ENCODE measurements around the gene SMARCA2.

DNA sequence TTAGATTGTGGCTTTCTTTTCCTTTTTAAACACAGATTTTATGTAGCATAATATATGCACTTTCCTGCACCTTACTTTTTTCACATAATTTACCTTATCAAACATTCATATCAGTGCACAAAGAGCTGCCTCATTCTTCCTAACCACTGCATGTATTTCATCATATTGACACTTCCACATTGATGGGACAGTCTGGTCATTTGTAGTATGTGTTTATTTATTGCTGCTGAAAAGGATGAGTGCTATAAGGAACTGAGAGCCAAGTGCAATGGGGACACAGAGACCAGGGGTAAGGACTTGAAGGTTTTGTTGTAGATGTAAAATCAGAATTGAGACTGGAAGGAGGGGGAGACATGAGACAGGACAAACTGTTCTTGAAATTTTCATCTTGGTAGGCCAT is 193.8 kb downstream of the SMARCA2 start:
- TF ChIP-seq, protein P1, sequence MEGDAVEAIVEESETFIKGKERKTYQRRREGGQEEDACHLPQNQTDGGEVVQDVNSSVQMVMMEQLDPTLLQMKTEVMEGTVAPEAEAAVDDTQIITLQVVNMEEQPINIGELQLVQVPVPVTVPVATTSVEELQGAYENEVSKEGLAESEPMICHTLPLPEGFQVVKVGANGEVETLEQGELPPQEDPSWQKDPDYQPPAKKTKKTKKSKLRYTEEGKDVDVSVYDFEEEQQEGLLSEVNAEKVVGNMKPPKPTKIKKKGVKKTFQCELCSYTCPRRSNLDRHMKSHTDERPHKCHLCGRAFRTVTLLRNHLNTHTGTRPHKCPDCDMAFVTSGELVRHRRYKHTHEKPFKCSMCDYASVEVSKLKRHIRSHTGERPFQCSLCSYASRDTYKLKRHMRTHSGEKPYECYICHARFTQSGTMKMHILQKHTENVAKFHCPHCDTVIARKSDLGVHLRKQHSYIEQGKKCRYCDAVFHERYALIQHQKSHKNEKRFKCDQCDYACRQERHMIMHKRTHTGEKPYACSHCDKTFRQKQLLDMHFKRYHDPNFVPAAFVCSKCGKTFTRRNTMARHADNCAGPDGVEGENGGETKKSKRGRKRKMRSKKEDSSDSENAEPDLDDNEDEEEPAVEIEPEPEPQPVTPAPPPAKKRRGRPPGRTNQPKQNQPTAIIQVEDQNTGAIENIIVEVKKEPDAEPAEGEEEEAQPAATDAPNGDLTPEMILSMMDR (IDR thresholded peaks at IDR 0.05), result no peak
- no peak for TF ChIP-seq POLR2AphosphoS5 (IDR thresholded peaks at IDR 0.05)

All from upper lobe of left lung (tissue), 4 donors.